Measurements from ENCODE around the gene PTPRQ. TPM values are rescaled to one million over a fixed set of nuclear protein-coding genes. Genes with fewer than 3 reads are reported as not detected.

PTPRQ gene
- under 1 TPM in 5 of 6 experiments, not detected in 1; 0.12 to 0.81 (median 0.22) TPM for total RNA-seq
- long read RNA-seq: 0 reads

GRCh38 chr12:80443974-80444666, at the start of gene PTPRQ:
PTPRQ (plus strand) TSS chr12:80444235; CDS start chr12:80444346, 111 bp downstream.
- Histone ChIP-seq H3K27me3 (no peaks in the 10 kb centered on the region), H3K36me3 (no peaks in the 10 kb centered on the region), H3K9me3 (no peaks in the 10 kb centered on the region), H3K27ac (no peak within 1 kb of the TSS), H3K4me1 (no peaks in the 10 kb centered on the region), H3K4me3 (no peak within 1 kb of the TSS)
- ATAC-seq (no peak), DNase-seq (no peak)
- TF ChIP-seq CTCF (IDR thresholded peaks at IDR 0.05) (no peak), POLR2A (IDR thresholded peaks at IDR 0.05) (no peak)
- 54% methylated on average over 4 of the region's 4 CpGs for WGBS (ENCODE audit: insufficient coverage, low coverage, low lambda C conversion rate, missing lambda C conversion rate)
- intact Hi-C loops (cut with DNase I): no loop called here

GRCh38 chr12:80400571-80400991, 43.5 kb upstream of the PTPRQ start:
- no peak for ATAC-seq
- WGBS (ENCODE audit: insufficient coverage, low coverage, low lambda C conversion rate, missing lambda C conversion rate): 16% methylated on average over 9 of the region's 20 CpGs

GRCh38 chr12:80401191-80401590, 42.8 kb upstream of the PTPRQ start:
- no peak for ATAC-seq
- 71% methylated on average over 3 of the region's 3 CpGs for WGBS (ENCODE audit: insufficient coverage, low coverage, low lambda C conversion rate, missing lambda C conversion rate)
- TF ChIP-seq CTCF (IDR thresholded peaks at IDR 0.05): no peak
- no peaks in the 10 kb centered on the region for H3K27me3 ChIP-seq
- no peak overlapping the region for H3K27ac ChIP-seq
- no peaks in the 10 kb centered on the region for H3K4me1 ChIP-seq
- no peaks in the 10 kb centered on the region for H3K36me3 ChIP-seq
- H3K4me3 ChIP-seq: no peak overlapping the region
- H3K9me3 ChIP-seq: no peaks in the 10 kb centered on the region
- intact Hi-C loops (cut with DNase I): no loop called here
- no peak for DNase-seq

More at GRCh38 chr12:80400571-80400991, 43.5 kb upstream of the PTPRQ start:
- H3K27ac ChIP-seq: no peak overlapping the region
- peak in 1 of 3 donors; percentile 49 for DNase-seq
- H3K9me3 ChIP-seq: no peaks in the 10 kb centered on the region
- no peak overlapping the region for H3K4me3 ChIP-seq
- intact Hi-C loops (cut with DNase I): no loop called here
- no peaks in the 10 kb centered on the region for H3K36me3 ChIP-seq
- H3K27me3 ChIP-seq: no peaks in the 10 kb centered on the region
- TF ChIP-seq CTCF (IDR thresholded peaks at IDR 0.05) (no peak), POLR2A (IDR thresholded peaks at IDR 0.05) (no peak)
- H3K4me1 ChIP-seq: no peaks in the 10 kb centered on the region

GRCh38 chr12:80404629-80405028, 39.4 kb upstream of the PTPRQ start:
- no peaks in the 10 kb centered on the region for H3K36me3 ChIP-seq
- TF ChIP-seq POLR2A (IDR thresholded peaks at IDR 0.05) (no peak), CTCF (IDR thresholded peaks at IDR 0.05) (no peak)
- H3K27me3 ChIP-seq: no peaks in the 10 kb centered on the region
- no peaks in the 10 kb centered on the region for H3K9me3 ChIP-seq
- no peak overlapping the region for H3K4me3 ChIP-seq
- no peaks in the 10 kb centered on the region for H3K4me1 ChIP-seq
- DNase-seq (no peak), ATAC-seq (no peak)
- 49% methylated on average over 2 of the region's 2 CpGs for WGBS (ENCODE audit: insufficient coverage, low coverage, low lambda C conversion rate, missing lambda C conversion rate)
- intact Hi-C loops (cut with DNase I): no loop called here
- no peak overlapping the region for H3K27ac ChIP-seq

All from right lobe of liver (tissue), 6 donors.